ENCODE measurements around the gene NLRP13.

DNA sequence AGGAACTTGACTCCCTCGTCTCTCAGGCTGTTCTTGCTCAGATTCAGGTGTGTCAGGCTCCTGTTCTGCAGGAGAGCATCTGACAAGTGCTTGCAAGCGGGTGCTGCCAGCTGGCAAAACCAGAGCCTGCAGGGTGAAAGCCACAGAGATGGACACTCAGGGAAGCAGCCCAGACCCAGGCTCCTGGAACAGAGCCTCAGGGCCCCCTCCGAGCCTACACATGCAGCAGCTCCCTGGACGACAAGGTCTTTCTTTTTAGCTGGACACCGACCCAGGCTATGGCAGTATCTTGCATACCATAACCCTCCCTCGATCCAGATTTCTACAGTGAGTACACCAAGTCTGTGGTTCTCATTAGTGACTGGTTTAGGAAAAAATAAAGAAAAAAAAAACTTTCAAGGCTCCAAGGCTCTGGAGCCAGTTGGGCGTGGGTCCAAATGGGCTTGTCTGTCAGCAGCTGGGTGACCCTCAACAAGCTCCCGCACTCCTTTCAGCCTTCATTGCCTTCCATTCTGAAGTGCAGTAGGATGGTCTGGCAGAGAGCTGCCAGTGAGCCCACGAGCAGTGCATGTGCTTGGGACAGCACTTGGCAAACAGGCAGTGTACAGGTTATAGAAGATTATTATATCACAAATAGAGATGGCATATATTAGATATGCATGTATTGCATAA, 29.9 kb downstream of the NLRP13 start:
- TF ChIP-seq, protein P1, sequence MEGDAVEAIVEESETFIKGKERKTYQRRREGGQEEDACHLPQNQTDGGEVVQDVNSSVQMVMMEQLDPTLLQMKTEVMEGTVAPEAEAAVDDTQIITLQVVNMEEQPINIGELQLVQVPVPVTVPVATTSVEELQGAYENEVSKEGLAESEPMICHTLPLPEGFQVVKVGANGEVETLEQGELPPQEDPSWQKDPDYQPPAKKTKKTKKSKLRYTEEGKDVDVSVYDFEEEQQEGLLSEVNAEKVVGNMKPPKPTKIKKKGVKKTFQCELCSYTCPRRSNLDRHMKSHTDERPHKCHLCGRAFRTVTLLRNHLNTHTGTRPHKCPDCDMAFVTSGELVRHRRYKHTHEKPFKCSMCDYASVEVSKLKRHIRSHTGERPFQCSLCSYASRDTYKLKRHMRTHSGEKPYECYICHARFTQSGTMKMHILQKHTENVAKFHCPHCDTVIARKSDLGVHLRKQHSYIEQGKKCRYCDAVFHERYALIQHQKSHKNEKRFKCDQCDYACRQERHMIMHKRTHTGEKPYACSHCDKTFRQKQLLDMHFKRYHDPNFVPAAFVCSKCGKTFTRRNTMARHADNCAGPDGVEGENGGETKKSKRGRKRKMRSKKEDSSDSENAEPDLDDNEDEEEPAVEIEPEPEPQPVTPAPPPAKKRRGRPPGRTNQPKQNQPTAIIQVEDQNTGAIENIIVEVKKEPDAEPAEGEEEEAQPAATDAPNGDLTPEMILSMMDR (IDR thresholded peaks at IDR 0.05), result no peak
- TF ChIP-seq EZH2phosphoT487 (IDR thresholded peaks at IDR 0.05), result no peak
